AG04450 (cell line): Measurements from ENCODE around the gene MYO7B. TPM values are rescaled to one million over a fixed set of nuclear protein-coding genes. Genes with fewer than 3 reads are reported as not detected.

Experiments
- CTCF ChIA-PET: fragments of 300-600, 350-600 bp; formaldehyde crosslinking; extraction: SDS; loops from one replicate; lab custom pipeline; 2022; ENCODE audit warnings: antibody characterized with exemption, inconsistent platforms; lab: Charles Lee
- POLR2A ChIA-PET: fragments of 350-600 bp; formaldehyde crosslinking; extraction: SDS; loops from one replicate; lab custom pipeline; 2021; ENCODE audit warnings: antibody characterized with exemption, inconsistent platforms; lab: Yijun Ruan, JAX
- DNase-seq: peaks from one replicate; pipeline ENCODE4 v3.0.0-alpha.2; 2011; ENCODE audit warnings: low read depth, low spot score
- H3K27ac ChIP-seq: one replicate; pipeline ENCODE4 v1.5.1; 2012; ENCODE audit warnings: low read depth, low read length, control low read depth
- H3K27me3 ChIP-seq: one replicate; pipeline ENCODE4 v1.6.0; 2012; ENCODE audit warnings: low read length; ENCODE audit not compliant: control insufficient read depth, insufficient read depth
- H3K4me3 ChIP-seq: 2 replicates; pipeline ENCODE4 v1.5.1; 2011; ENCODE audit warnings: mild to moderate bottlenecking, low read depth, low read length, control low read depth
- H3K9me3 ChIP-seq: 2 replicates; pipeline ENCODE4 v1.5.1; 2012; ENCODE audit warnings: low read length; ENCODE audit not compliant: control insufficient read depth, insufficient read depth
- CTCF ChIP-seq: IDR thresholded peaks from 2 replicates; pipeline ENCODE4 v1.5.1; 2011; ENCODE audit warnings: low read depth, low read length, control low read depth, inconsistent platforms
- polyA plus RNA-seq: library from polyadenylated mRNA; depleted of rRNA; stranded (reverse); fragments of >200 nt; gene quantifications from 2 replicates; pipeline ENCODE4 v1.2.3, GENCODE V29; 2011

Gene MYO7B
- polyA plus RNA-seq, 1 experiment = 0.02 TPM

- no peaks in the 10 kb centered on the region; the same call in 1 of the 2 replicates for H3K9me3 ChIP-seq
- POLR2A ChIA-PET = interaction anchor here (1.4 kb wide), 1 partner anchor 50 kb away, joined by 5 read pairs; the partner anchor contains the start of gene SFT2D3
- CTCF ChIA-PET = interaction anchor here (0.5 to 5.1 kb wide), 14 partner anchors 9 to 326 kb away, joined by 3 to 22 read pairs (median 5); partner anchors contain the start of gene LIMS2
- H3K4me3 ChIP-seq = no peak overlapping the region
- H3K27me3 ChIP-seq = no peaks in the 10 kb centered on the region
- TF ChIP-seq CTCF = no peak
- H3K27ac ChIP-seq = no peak overlapping the region
- no peak for DNase-seq
Observed at GRCh38 chr2:127650785-127651380, 115.4 kb downstream of the MYO7B start.

DNA sequence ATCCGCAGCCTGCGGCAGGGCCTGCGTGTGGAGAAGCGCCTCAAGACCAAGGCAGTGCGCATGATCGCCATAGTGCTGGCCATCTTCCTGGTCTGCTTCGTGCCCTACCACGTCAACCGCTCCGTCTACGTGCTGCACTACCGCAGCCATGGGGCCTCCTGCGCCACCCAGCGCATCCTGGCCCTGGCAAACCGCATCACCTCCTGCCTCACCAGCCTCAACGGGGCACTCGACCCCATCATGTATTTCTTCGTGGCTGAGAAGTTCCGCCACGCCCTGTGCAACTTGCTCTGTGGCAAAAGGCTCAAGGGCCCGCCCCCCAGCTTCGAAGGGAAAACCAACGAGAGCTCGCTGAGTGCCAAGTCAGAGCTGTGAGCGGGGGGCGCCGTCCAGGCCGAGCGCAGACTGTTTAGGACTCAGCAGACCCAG is 115.9 kb downstream of the MYO7B start:
- TF ChIP-seq CTCF = no peak
- Histone ChIP-seq H3K9me3 (no peaks in the 10 kb centered on the region; the same call in 1 of the 2 replicates), H3K27ac (no peak overlapping the region), H3K27me3 (no peaks in the 10 kb centered on the region), H3K4me3 (no peak overlapping the region)
- DNase-seq = no peak
- POLR2A ChIA-PET = no interaction called here
- CTCF ChIA-PET = interaction anchor here (1.5 to 5.1 kb wide), 3 partner anchors 24 to 61 kb away, joined by 5 to 22 read pairs (median 7); partner anchors contain the start of gene LIMS2

- ChIA-PET POLR2A (no interaction called here), CTCF (interaction anchor here (0.6 to 5.1 kb wide), 4 partner anchors 61 to 456 kb away, joined by 3 to 22 read pairs (median 7); no protein-coding TSS in a partner anchor)
- no peak overlapping the region for H3K4me3 ChIP-seq
- H3K9me3 ChIP-seq = no peaks in the 10 kb centered on the region; the same call in 1 of the 2 replicates
- no peak for DNase-seq
- TF ChIP-seq CTCF = no peak
- no peaks in the 10 kb centered on the region for H3K27me3 ChIP-seq
- no peak overlapping the region for H3K27ac ChIP-seq
Observed at GRCh38 chr2:127651971-127652550, 116.6 kb downstream of the MYO7B start.

DNA sequence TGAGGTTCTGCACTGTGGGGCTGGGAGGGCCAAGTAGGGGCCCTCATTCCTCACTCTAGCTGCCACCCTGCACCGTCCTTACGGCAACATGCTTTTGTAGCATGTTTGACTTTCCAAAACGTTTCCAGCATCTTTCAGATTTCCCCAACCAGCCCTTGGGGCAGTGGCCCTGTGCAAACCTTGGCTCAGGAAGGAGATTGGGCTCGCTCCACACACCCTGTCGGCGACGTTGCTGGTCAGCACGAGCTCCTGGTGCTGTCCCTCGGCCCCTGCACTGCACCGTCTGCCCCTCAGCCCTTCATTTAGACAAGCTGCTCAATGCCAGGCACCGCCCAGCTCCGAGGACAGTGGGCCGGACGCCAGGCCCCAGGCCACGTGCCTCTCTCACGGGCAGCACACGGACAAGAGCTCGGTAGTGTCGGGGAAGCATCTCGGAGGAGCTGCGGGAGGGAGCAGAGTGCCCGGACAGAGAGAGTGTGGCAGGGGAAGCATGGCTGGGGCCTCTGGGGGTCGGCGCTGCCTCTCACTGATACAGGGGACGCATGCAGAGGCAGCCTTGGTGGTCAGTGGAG is 117.4 kb downstream of the MYO7B start:
- CTCF ChIA-PET = interaction anchor here (0.6 to 5.1 kb wide), 4 partner anchors 62 to 457 kb away, joined by 3 to 22 read pairs (median 7); no protein-coding TSS in a partner anchor
- H3K4me3 ChIP-seq = no peak overlapping the region
- no peaks in the 10 kb centered on the region for H3K27me3 ChIP-seq
- POLR2A ChIA-PET = no interaction called here
- no peaks in the 10 kb centered on the region; the same call in 1 of the 2 replicates for H3K9me3 ChIP-seq
- DNase-seq = no peak
- TF ChIP-seq CTCF = no peak
- H3K27ac ChIP-seq = no peak overlapping the region
